Measurements from ENCODE around the gene BCAR1.
"Not testable (repeated sequence)": the region's sequence is repeated elsewhere in the genome, so short reads cannot be mapped to it uniquely, and the experiment has no call there.

The BCAR1 gene

DNA sequence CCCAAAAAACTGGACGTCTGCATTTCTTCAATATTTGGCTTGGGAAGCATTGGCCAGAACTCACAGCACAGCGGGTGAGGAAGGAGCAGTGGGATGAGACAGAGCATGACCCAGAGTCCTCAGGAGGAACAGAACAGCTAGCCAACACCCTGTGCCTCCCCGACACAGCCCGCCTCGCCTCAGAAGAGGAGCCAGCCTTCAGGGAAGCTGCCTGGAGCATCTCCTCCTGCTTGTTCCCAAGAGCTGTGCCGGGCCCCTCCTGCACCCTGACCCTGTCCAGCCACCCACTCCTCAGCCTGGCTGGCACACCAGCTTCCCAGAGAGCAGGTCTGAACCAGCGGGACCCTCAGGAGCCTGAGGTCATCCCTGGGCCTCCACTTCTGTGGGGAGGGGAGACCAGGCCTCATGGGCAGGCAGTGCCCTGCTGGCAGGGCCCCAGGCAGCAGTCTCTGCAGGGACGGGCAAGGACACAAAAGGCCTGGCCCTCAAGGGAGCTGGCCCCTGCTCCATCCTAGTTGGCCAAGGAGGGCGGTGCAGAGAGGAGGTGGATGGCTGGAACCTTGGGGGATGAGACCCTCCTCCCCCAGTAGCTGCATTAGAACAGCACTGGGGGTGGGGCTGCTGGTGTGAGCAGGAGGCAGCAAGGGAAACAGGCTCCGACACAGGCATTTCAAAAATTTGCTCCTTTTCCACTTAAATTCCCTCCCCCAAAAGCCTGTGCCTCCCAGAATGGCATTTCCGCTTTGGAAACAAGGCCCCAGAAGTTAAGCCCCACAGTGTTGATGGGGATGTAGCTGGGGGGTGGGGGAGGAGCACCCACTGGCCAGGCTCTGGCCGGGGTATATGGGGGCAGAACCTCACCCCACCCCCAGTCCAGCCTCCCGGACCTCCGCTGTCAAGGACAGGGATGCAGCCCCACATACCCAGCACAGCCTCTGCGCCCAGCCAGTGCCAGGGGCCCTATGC is 1.8 kb upstream of the BCAR1 start:
- DNase-seq = no peak

- no peak for DNase-seq
These were observed 833 bp upstream of the BCAR1 start for GRCh38 chr16:75252049-75252864.

DNA sequence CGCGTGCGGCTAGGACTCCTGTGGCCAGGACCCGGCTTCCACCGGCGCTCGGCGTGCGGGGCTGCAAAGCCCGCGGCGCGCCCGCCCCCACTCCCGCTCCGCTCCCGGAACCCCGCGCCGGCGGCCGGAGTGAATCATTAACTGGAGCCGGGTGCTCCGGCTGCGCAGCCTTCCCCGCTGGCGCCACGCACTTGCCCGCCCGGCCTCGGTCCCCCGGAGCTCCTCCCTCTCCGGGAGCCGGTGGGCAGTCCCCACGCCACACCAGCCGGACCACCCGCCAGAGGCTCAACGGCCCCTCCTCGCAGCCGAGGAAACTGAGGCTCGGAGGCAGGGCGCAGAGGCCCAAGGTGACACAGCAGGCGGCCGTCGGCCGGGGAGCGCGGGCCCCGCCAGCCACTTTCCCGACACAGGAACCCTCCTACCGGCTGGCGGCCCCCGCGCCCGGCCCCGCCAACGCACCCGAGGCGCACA is 580 bp downstream of the BCAR1 start:
- DNase-seq = no peak

DNA sequence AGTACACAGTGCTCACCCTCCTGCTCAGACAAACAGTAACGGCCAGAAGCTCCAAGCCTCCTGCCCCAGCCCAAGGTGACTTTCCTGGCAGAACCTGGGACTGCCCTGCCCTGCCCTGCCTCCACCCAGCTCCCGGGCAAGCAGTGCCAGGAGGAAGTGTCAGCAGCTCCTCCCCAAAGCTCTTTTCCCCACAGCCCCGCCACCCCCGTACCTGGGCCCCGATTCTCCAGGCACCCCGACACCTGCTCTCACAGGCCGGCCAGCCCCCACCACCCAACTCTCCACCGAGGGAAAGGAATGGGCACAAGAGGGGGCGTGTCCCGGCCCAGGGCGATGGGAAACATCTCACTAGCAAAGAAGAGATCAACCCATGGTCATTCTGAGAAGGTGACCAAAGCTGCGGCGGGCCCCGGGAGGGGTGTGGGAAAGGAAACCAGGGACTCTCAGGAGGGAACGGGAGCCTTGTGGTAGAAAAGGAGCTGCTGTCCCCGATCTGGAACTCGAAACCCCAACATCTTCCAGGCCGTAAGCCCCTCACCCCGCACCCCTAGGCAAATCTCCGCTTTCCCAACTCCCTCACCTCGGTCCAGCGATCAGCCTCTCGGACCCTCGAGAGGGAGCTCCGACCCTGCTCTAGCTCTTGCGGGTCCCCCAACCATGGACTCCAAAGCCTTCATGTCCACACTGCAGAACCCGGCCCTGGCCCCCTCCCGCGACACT is 1.2 kb downstream of the BCAR1 start:
- no peak for DNase-seq

DNA sequence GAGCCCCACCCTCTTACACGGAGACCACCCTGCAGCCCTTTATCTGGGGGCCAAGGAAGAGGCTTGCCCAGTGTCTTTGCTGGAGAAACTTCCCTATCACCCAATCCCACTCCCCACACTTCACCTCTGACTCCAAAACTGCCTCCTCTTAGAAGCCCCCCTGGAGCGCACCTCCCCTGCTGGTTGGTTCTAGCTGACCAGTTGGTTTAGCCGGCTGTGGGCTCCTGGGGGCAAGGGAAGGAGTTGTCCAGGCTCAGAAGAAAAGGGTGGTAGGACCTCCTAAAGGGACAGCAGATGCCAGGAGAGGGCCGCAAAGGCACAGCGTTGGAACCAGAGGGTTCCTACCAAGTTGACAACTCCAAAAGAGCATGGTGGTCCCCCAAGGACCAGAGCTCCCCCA is 2.0 kb downstream of the BCAR1 start:
- no peak for DNase-seq

- DNase-seq = no peak
These were observed 2.7 kb downstream of the BCAR1 start for GRCh38 chr16:75248536-75249380.

DNA sequence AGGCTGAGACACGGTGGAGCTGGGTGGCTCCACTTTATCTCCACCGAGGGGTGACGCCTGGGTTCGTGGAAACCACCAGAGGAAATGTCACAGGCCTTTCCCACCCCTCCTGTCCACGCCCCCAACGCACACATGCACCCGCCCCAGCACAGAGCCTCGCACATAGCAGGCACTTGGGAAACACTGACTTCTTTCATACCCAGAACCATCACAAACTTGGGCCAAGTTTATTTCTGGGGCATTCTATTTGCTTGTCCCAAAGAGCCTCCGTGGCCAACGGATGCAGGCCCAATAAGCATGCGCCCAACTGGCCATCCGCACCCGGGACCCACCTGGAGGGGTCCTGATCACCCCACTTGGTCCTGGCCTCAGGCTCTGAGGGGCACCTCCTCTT is 3.3 kb downstream of the BCAR1 start:
- no peak for DNase-seq

GRCh38 chr16:75247249-75247648 is 4.2 kb downstream of the BCAR1 start:
- no peak for DNase-seq

DNA sequence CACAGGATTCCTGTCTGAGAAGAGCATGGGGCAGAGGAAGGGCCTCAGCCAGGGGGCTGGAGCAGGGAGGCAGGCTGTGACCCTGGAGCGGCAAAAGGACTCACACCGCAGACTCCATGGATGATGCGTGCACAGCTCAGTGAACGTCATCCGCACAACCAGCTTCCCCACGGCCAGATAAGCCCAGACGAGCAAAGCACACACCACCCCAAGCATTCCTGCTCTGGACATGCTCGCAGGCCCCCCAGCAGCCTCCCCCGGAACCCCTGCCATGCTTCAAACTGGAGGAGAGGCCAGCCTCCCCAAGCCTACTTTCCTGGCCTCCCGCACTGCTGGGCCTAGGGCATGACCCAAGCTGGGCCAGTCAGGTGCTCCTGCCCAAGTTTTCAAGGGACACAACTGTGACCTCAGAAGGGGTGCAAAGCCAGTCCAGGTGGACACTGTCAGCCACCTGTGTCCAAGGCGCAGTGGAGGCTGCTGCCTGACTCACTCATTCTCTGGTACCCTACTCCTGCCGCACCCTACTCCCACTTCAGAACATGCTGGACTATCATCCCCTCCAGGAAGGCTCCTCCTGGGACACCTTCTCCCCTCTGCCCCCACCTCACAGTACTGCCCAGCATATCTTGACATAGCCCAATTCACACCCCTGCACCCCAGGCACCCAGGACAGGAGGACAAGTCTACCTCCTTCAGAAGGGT is 4.8 kb downstream of the BCAR1 start:
- DNase-seq = no peak

DNA sequence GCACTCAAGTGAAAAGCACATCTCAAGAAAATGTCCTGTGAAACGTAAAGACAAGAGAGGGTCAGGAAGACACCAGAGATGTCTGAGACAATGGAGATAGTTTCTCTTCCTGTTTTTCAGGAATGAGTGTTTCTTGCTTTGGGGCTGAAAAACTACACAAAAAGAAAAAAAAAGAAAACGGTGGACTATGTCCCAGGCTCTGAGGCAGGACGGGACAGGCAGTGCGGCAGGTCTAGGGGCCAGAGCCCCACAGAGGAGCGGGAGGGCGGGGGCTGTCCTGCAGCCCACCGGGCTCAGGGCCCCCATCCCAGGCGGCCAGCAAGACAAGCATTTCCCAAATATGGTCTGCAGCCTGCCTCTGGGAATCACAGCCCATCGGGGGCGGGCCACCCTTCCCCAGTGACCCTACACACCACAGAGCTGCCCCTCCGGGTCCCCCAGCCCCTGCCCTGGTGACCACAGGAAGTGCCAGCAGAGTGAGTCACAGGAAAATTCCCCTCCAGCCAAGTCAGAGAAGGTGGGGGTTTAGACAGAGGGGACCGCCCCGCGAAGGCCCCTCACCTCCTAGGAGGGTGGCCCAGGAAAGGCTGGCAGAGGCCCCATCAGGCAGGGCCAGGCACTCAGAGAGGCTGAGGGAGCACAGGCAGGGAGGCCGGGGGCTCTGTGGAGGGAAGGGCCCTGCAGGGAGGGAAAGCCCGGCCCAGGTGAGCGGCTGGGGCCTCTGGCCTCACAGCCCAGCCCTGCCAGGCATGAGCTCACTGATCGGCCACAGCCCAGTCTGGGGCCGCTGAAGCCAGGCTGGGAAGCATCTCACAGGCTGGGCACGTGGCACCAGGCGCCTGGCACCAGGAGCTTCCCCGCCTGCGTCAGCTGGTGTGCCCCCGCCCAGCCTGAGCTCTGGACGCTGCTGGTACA is 6.3 kb downstream of the BCAR1 start:
- no peak for DNase-seq

- DNase-seq = no peak
These were observed 7.1 kb downstream of the BCAR1 start for GRCh38 chr16:75244225-75244809.

DNA sequence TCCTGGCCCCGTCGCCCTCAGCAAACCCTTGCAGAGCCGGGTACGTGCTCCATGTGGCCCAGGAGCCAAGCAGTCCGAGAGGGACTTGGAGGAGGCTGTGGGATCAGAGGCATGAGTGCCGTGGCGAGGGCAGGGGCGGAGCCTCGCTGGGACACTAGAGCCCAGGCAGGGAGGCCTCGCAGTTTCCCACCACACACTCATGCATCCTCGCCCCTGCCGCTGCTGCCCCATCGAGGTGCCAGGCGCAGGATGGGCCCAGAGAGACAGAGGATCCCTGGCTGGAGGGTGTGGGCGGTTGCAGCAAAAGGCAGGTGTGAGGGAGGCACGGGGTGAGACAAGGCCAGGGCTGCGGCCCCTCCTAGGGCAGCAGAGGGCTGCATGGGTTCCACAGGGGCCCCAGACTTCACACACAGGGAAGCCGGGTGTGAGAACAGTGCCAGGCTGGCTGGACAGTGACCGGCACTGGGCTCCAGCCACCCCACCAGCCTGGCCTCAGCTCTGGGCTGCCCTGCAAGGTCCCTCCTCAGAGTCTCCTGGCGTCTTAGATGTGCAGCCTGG is 7.7 kb downstream of the BCAR1 start:
- no peak for DNase-seq

DNA sequence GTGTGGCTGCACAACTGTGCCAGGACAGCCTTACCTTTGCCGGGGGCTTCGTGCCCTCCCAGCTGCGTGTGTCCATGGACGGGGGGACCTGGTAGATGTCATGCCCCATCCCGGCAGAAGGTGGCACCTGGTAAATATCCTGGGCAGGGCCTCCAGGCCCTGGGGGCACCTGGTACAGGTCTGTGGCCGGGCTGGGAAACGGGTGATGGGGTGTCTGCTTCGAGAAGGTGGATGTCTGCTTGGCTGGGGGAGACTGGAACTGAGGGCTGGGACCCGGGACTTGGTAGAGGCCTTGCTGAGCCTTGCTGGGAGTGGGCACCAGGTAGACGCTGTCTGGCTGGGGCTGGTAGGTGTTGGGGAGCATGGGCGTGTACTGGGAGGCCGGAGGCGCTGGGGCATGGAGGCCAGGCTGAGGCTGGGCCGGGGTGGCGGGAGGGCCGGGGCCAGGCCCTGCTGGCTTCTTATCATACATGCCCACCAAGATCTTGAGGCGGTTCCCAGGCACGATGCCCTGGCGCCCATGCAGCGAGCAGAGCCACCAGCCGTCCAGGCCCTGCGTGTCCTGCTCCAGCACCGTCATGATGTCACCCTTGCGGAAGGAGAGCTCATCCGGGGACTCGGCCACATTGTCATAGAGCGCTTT is 8.9 kb downstream of the BCAR1 start:
- DNase-seq = not testable (repeated sequence)

DNA sequence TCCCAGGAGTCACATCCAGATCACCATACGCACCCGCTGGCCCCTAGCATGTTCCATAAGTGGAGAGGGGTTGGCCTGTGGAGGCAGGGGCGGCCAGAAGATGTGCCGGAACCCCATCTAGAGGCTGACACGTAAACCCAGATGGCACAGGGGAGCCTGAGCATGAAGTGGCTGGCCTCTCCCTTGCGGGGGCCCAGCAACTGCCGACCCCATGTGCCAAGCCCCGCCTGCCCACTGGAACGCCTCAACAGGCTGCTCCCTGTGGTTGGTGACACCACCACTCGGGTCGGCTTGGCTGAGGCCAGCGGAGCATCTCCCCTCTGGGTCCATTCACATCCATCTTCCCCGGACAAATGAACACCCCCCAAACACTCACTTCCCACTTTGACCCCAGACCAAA is 9.5 kb downstream of the BCAR1 start:
- DNase-seq = no peak

DNA sequence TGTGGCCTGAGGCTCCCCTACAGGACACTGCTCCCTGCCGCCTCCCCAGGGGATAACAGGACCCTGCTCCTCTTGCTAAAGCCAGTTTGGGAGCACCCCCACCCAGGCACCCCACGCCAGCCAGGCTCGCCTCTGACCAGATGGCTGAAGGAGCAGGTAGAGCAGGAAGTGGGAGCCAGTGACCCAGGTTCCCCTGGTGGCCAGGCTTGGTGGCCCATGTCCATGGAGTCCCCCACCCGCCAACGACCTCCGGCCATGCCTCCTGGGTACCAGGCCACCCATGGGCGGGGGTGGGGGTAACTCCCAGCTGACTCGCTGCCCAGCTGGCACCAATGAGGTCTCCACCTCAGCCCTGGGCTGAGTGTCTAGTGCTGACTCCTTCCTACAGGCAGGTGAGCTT is 10.0 kb downstream of the BCAR1 start:
- DNase-seq = no peak

- DNase-seq = not testable (repeated sequence)
These were observed 10.8 kb downstream of the BCAR1 start for GRCh38 chr16:75240633-75241032.

DNA sequence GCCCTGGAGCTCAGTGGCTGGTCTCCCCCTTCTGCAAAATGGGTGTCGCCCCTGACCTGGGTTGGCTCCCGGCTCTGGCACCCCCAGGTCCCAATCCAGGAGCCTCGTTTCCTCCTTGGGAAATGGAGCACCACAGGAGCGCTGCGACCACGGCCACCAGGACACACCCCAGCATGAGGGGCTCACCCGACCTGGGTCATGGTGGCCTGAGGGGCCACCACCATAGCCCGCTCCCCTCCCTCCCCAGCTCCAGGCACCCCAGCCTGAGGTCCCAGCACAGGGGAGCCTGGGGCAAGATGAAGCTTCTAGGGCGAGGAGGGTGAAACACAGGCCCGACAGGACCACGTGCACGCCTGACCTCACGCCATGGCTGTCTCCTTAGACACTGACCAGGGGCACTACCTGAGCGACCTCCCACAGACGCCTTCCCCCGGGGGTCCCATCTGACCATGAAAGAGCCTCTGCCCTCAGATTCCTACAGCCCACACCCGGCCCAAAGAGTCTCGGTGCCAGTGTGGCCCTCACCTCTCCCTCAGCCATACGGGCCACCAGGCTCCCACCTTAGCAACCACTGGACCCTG is 11.8 kb downstream of the BCAR1 start:
- DNase-seq = no peak

DNA sequence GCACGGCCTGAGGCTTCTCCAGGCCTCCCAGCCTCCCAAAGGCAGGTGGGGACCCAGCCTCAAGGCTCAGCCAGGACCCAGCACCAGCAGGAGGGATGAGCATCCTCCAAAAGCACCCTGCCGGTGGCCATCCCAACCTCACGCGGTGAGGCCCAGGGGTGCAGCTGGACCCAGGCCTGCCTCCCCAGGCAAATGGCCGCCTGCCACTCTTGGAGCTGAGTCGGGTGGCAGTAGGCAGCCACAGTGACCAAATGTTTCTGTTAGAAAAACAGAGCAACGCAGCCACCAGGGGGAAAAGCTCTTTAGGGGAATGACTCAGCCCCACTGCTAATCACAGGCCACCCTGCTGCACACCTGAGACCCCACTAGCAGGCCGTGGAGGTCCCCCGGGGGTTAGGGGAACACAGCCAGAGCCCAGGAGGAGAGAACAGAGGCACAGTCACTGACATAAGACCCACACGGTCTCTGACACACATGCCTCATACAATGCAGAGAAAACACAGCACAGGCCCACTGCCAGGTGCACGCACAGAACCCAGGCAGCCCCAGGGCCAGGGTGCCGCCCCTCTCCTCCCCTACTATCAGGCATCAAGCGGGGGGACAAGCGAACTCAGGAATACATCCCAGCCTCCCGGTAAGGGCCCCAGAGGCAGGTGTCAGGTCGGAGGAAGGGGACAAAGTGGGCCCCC is 12.4 kb downstream of the BCAR1 start:
- DNase-seq = no peak
